ENCODE measurements around the gene GRID2.

DNA sequence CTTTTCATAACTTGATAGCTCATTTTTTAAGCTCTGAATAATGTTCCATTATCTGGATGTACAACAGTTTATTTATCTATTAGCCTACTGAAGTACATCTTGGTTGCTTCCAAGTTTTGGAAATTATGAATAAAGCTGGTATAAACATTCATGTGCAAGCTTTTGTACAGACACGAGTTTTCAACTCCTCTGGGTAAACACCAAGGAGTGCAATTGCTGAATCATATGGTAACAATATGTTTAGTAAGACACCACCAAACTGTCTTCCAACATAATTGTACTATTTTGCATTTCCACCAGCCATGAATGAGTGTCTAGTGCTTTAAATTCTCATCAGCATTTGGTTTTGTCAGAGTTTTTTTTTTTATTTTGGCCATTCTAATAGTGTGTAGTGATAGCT, 1258.1 kb downstream of the GRID2 start:
- TF ChIP-seq, protein P1, sequence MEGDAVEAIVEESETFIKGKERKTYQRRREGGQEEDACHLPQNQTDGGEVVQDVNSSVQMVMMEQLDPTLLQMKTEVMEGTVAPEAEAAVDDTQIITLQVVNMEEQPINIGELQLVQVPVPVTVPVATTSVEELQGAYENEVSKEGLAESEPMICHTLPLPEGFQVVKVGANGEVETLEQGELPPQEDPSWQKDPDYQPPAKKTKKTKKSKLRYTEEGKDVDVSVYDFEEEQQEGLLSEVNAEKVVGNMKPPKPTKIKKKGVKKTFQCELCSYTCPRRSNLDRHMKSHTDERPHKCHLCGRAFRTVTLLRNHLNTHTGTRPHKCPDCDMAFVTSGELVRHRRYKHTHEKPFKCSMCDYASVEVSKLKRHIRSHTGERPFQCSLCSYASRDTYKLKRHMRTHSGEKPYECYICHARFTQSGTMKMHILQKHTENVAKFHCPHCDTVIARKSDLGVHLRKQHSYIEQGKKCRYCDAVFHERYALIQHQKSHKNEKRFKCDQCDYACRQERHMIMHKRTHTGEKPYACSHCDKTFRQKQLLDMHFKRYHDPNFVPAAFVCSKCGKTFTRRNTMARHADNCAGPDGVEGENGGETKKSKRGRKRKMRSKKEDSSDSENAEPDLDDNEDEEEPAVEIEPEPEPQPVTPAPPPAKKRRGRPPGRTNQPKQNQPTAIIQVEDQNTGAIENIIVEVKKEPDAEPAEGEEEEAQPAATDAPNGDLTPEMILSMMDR (IDR thresholded peaks at IDR 0.05) = no peak
- no peak for TF ChIP-seq ZFX (IDR thresholded peaks at IDR 0.05; ENCODE audit: borderline replicate concordance)
